IPS-18a (cell line): ENCODE measurements around the gene CNTNAP4.

Experiments
- H3K27ac ChIP-seq: one replicate; pipeline ENCODE4 v1.5.1; 2013; ENCODE audit warnings: low read length
- H3K27me3 ChIP-seq: one replicate; pipeline ENCODE4 v1.6.1; 2013; ENCODE audit warnings: mild to moderate bottlenecking, low read length; ENCODE audit not compliant: control insufficient read depth, insufficient read depth
- H3K36me3 ChIP-seq: one replicate; pipeline ENCODE4 v1.6.1; 2013; ENCODE audit warnings: low read depth, low read length; ENCODE audit not compliant: control insufficient read depth
- H3K4me1 ChIP-seq: one replicate; pipeline ENCODE4 v1.6.1; 2013; ENCODE audit warnings: low read depth, low read length; ENCODE audit not compliant: control insufficient read depth
- H3K4me3 ChIP-seq: one replicate; pipeline ENCODE4 v1.5.1; 2013; ENCODE audit warnings: low read length
- H3K9ac ChIP-seq: one replicate; pipeline ENCODE4 v1.6.1; 2013; ENCODE audit warnings: mild to moderate bottlenecking, low read length, moderate library complexity
- H3K9me3 ChIP-seq: one replicate; pipeline ENCODE4 v1.6.1; 2013; ENCODE audit warnings: low read depth, low read length; ENCODE audit not compliant: control insufficient read depth

Gene CNTNAP4

GRCh38 chr16:76371441-76371840 is 94.2 kb downstream of the CNTNAP4 start:
- H3K9me3 ChIP-seq = no peaks in the 10 kb centered on the region
- no peak overlapping the region for H3K9ac ChIP-seq
- H3K27me3 ChIP-seq = no peaks in the 10 kb centered on the region
- H3K27ac ChIP-seq = no peak overlapping the region
- no peak overlapping the region for H3K4me3 ChIP-seq
- H3K4me1 ChIP-seq = peaks cover 7% of the 10 kb centered on the region
- H3K36me3 ChIP-seq = no peaks in the 10 kb centered on the region

- Histone ChIP-seq H3K4me1 (peaks cover 7% of the 10 kb centered on the region), H3K9ac (no peak overlapping the region), H3K4me3 (no peak overlapping the region), H3K9me3 (no peaks in the 10 kb centered on the region), H3K27me3 (no peaks in the 10 kb centered on the region), H3K27ac (no peak overlapping the region), H3K36me3 (no peaks in the 10 kb centered on the region)
These were observed 96.8 kb downstream of the CNTNAP4 start for GRCh38 chr16:76373998-76374397.

- no peak overlapping the region for H3K9ac ChIP-seq
- no peak overlapping the region for H3K4me3 ChIP-seq
- H3K36me3 ChIP-seq = no peaks in the 10 kb centered on the region
These were observed 99.8 kb downstream of the CNTNAP4 start for GRCh38 chr16:76376988-76377387.

GRCh38 chr16:76378020-76378419 is 100.8 kb downstream of the CNTNAP4 start:
- no peaks in the 10 kb centered on the region for H3K27me3 ChIP-seq
- H3K9me3 ChIP-seq = no peaks in the 10 kb centered on the region
- no peak overlapping the region for H3K9ac ChIP-seq
- H3K4me3 ChIP-seq = no peak overlapping the region
- H3K27ac ChIP-seq = no peak overlapping the region
- no peaks in the 10 kb centered on the region for H3K36me3 ChIP-seq
- peaks cover 2% of the 10 kb centered on the region for H3K4me1 ChIP-seq

More at GRCh38 chr16:76376988-76377387, 99.8 kb downstream of the CNTNAP4 start:
- Histone ChIP-seq H3K9me3 (no peaks in the 10 kb centered on the region), H3K27ac (no peak overlapping the region), H3K27me3 (no peaks in the 10 kb centered on the region), H3K4me1 (peaks cover 2% of the 10 kb centered on the region)

- no peak overlapping the region for H3K27ac ChIP-seq
- H3K4me1 ChIP-seq = peaks cover under 1% of the 10 kb centered on the region
- no peaks in the 10 kb centered on the region for H3K9me3 ChIP-seq
These were observed 103.9 kb downstream of the CNTNAP4 start for GRCh38 chr16:76381096-76381495.

GRCh38 chr16:76385601-76386230 is 108.5 kb downstream of the CNTNAP4 start:
- H3K27me3 ChIP-seq = no peaks in the 10 kb centered on the region
- H3K27ac ChIP-seq = no peak overlapping the region
- H3K4me3 ChIP-seq = no peak overlapping the region
- H3K9me3 ChIP-seq = no peaks in the 10 kb centered on the region
- no peaks in the 10 kb centered on the region for H3K36me3 ChIP-seq
- H3K9ac ChIP-seq = no peak overlapping the region
- H3K4me1 ChIP-seq = peaks cover 3% of the 10 kb centered on the region

More at GRCh38 chr16:76381096-76381495, 103.9 kb downstream of the CNTNAP4 start:
- Histone ChIP-seq H3K36me3 (no peaks in the 10 kb centered on the region), H3K9ac (no peak overlapping the region), H3K27me3 (no peaks in the 10 kb centered on the region), H3K4me3 (no peak overlapping the region)

GRCh38 chr16:76386784-76387183 is 109.6 kb downstream of the CNTNAP4 start:
- H3K27me3 ChIP-seq = no peaks in the 10 kb centered on the region
- H3K4me3 ChIP-seq = no peak overlapping the region
- no peak overlapping the region for H3K27ac ChIP-seq
- no peaks in the 10 kb centered on the region for H3K36me3 ChIP-seq
- H3K4me1 ChIP-seq = peaks cover 3% of the 10 kb centered on the region
- H3K9me3 ChIP-seq = no peaks in the 10 kb centered on the region
- H3K9ac ChIP-seq = no peak overlapping the region

GRCh38 chr16:76387994-76388393 is 110.8 kb downstream of the CNTNAP4 start:
- H3K4me1 ChIP-seq = peaks cover 6% of the 10 kb centered on the region
- H3K27ac ChIP-seq = no peak overlapping the region
- H3K27me3 ChIP-seq = no peaks in the 10 kb centered on the region
- no peak overlapping the region for H3K9ac ChIP-seq
- no peaks in the 10 kb centered on the region for H3K36me3 ChIP-seq
- no peaks in the 10 kb centered on the region for H3K9me3 ChIP-seq
- no peak overlapping the region for H3K4me3 ChIP-seq

- H3K4me1 ChIP-seq = peaks cover 7% of the 10 kb centered on the region
- no peak overlapping the region for H3K27ac ChIP-seq
- H3K36me3 ChIP-seq = no peaks in the 10 kb centered on the region
- H3K9ac ChIP-seq = no peak overlapping the region
- no peaks in the 10 kb centered on the region for H3K27me3 ChIP-seq
- no peaks in the 10 kb centered on the region for H3K9me3 ChIP-seq
- H3K4me3 ChIP-seq = no peak overlapping the region
These were observed 111.9 kb downstream of the CNTNAP4 start for GRCh38 chr16:76389126-76389525.

- H3K27ac ChIP-seq = no peak overlapping the region
- H3K9ac ChIP-seq = no peak overlapping the region
- no peaks in the 10 kb centered on the region for H3K36me3 ChIP-seq
- H3K9me3 ChIP-seq = no peaks in the 10 kb centered on the region
- H3K27me3 ChIP-seq = no peaks in the 10 kb centered on the region
- peaks cover 7% of the 10 kb centered on the region for H3K4me1 ChIP-seq
- H3K4me3 ChIP-seq = no peak overlapping the region
These were observed 113.3 kb downstream of the CNTNAP4 start for GRCh38 chr16:76390476-76390875.

- H3K36me3 ChIP-seq = no peaks in the 10 kb centered on the region
- peaks cover 4% of the 10 kb centered on the region for H3K4me1 ChIP-seq
- no peaks in the 10 kb centered on the region for H3K9me3 ChIP-seq
- H3K27ac ChIP-seq = no peak overlapping the region
- H3K27me3 ChIP-seq = no peaks in the 10 kb centered on the region
- H3K4me3 ChIP-seq = no peak overlapping the region
- H3K9ac ChIP-seq = no peak overlapping the region
These were observed 119.8 kb downstream of the CNTNAP4 start for GRCh38 chr16:76396977-76397376.

GRCh38 chr16:76409706-76410105 is 132.5 kb downstream of the CNTNAP4 start:
- Histone ChIP-seq H3K9me3 (no peaks in the 10 kb centered on the region), H3K27ac (no peak overlapping the region), H3K4me3 (no peak overlapping the region), H3K9ac (no peak overlapping the region), H3K36me3 (no peaks in the 10 kb centered on the region), H3K4me1 (no peaks in the 10 kb centered on the region), H3K27me3 (no peaks in the 10 kb centered on the region)
